Activated CD4-positive, alpha-beta memory T cell treated with anti-CD3 and anti-CD28 coated beads, Interleukin-2, amount 10 ng/mL, durations not matched to agents 7 days and 5 days (primary cell): ENCODE measurements around the gene DTNB. TPM values are rescaled to one million over a fixed set of nuclear protein-coding genes. Genes with fewer than 3 reads are reported as not detected.
A peak's percentile ranks its signal among the peaks of the same experiment; 100 is the strongest.

Experiments used
- CTCF ChIA-PET: fragments of 350-600 bp; sonication (Branson Sonifier 250); formaldehyde crosslinking; loops from one replicate; lab custom pipeline; 2021; ENCODE audit warnings: antibody characterized with exemption, inconsistent platforms; lab: Charles Lee
- POLR2A ChIA-PET: fragments of 350-600 bp; sonication (Branson Sonifier 250); formaldehyde crosslinking; loops from one replicate; lab custom pipeline; 2021; ENCODE audit warnings: antibody characterized with exemption; lab: Charles Lee
- DNase-seq: peaks from one replicate; pipeline ENCODE4 v3.0.0-alpha.2; 2020
- H3K27ac Mint-ChIP-seq: one replicate; pipeline ENCODE4 v1.8.0; 2021; ENCODE audit warnings: mild to moderate bottlenecking, mixed read lengths
- H3K27me3 Mint-ChIP-seq: one replicate; pipeline ENCODE4 v1.8.0; 2021; ENCODE audit warnings: mixed read lengths
- H3K36me3 Mint-ChIP-seq: one replicate; pipeline ENCODE4 v1.8.0; 2021; ENCODE audit warnings: low read depth, mixed read lengths
- H3K4me1 Mint-ChIP-seq: one replicate; pipeline ENCODE4 v1.8.0; 2021; ENCODE audit warnings: mixed read lengths
- H3K4me3 Mint-ChIP-seq: one replicate; pipeline ENCODE4 v1.8.0; 2021; ENCODE audit warnings: mild to moderate bottlenecking, mixed read lengths
- H3K9me3 Mint-ChIP-seq: one replicate; pipeline ENCODE4 v1.8.0; 2021; ENCODE audit warnings: mixed read lengths
- total RNA-seq, 2 experiments: library from RNA; stranded (reverse); gene quantifications; one replicate each; pipeline ENCODE4 v1.2.3, GENCODE V29; 2021

Gene DTNB
- total RNA-seq, 2 experiments from 2014 or later = 27.0 to 29.8 TPM

DNA sequence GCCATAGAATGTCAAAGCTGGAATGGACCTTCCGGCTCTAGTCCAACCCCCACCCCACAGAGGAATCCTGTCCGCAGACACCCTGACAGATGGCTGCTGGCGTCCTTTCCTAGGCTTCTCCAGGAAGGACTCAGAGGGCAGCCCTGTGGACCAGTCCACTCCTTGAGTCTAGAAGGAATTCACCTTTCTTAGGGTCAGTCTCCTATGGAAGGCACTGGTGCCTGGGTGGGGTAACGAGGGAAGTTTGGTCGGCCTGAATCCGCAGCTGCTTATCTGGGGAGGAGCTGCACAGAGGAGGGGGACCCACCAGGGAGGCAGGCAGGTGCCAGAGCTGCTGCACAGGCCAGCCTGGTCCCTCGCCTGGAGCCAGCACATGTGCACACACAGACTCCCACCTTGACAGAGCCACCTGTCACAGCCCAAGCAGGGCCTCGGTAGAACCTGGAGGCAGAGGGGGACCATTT, 334.1 kb downstream of the DTNB start:
- ChIA-PET POLR2A (interaction anchor here (1.1 to 2.3 kb wide), 4 partner anchors 16 to 63 kb away, joined by 4 to 10 read pairs (median 6); no protein-coding TSS in a partner anchor), CTCF (no interaction called here)
- Mint-ChIP-seq H3K4me1 (peaks cover 43% of the 10 kb centered on the region), H3K27me3 (no peaks in the 10 kb centered on the region), H3K27ac (no peak overlapping the region), H3K4me3 (peak overlapping the region; percentile 60), H3K9me3 (no peaks in the 10 kb centered on the region), H3K36me3 (no peaks in the 10 kb centered on the region)
- no peak for DNase-seq

DNA sequence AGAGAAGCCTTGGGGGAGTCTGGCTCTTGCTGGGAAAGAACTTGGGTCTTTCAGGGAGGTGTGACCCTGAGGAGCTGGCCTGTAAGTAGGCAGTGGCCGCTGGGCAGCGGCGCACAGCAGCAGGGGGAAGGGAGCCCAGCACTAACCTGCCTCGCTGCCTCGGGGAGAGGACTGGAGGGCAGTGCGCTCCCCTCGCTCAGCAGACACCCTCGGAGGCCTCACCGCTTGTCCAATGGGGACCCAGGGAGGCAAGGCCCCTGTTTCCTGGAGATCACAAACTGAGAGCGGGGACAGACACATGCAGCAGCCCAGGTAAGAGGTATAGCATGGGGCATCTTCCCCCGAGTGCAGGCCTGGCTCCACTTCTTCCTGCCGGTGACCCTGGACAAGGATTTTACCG, 335.0 kb downstream of the DTNB start:
- POLR2A ChIA-PET = interaction anchor here (1.0 to 1.7 kb wide), 4 partner anchors 16 to 62 kb away, joined by 3 to 5 read pairs (median 4); no protein-coding TSS in a partner anchor
- CTCF ChIA-PET = interaction anchor here (1.2 to 1.9 kb wide), 2 partner anchors 24 to 29 kb away, joined by 5 to 11 read pairs; no protein-coding TSS in a partner anchor
- peaks cover 49% of the 10 kb centered on the region for H3K4me1 Mint-ChIP-seq
- no peaks in the 10 kb centered on the region for H3K36me3 Mint-ChIP-seq
- no peak overlapping the region for H3K27ac Mint-ChIP-seq
- H3K27me3 Mint-ChIP-seq = no peaks in the 10 kb centered on the region
- no peak overlapping the region for H3K4me3 Mint-ChIP-seq
- no peak for DNase-seq
- no peaks in the 10 kb centered on the region for H3K9me3 Mint-ChIP-seq

DNA sequence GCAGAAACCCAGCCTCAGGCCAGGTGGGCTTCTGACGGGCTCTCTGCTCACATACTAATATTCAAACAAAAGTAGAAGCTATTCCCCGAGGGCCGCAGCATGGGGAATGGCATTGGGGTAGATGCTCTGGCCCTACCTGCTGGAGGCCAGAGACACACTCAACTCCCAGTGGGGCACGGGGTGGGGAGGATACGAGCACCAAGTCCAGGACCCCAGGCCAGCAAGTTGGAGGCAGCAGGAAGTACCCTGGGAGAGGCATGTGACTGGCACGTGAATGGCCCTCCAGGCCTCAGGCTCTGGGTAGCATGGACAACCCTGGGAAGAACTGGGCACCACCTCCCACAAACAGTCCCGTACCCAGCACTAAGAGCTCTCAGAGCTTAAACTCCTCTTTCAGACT, 335.5 kb downstream of the DTNB start:
- Mint-ChIP-seq H3K4me1 (peaks cover 51% of the 10 kb centered on the region), H3K36me3 (no peaks in the 10 kb centered on the region), H3K9me3 (no peaks in the 10 kb centered on the region), H3K27ac (no peak overlapping the region), H3K4me3 (no peak overlapping the region), H3K27me3 (no peaks in the 10 kb centered on the region)
- POLR2A ChIA-PET = interaction anchor here (1.0 to 1.7 kb wide), 5 partner anchors 15 to 61 kb away, joined by 3 to 5 read pairs (median 4); no protein-coding TSS in a partner anchor
- CTCF ChIA-PET = interaction anchor here (1.2 to 1.9 kb wide), 4 partner anchors 25 to 847 kb away, joined by 3 to 11 read pairs (median 4); no protein-coding TSS in a partner anchor
- DNase-seq = no peak

DNA sequence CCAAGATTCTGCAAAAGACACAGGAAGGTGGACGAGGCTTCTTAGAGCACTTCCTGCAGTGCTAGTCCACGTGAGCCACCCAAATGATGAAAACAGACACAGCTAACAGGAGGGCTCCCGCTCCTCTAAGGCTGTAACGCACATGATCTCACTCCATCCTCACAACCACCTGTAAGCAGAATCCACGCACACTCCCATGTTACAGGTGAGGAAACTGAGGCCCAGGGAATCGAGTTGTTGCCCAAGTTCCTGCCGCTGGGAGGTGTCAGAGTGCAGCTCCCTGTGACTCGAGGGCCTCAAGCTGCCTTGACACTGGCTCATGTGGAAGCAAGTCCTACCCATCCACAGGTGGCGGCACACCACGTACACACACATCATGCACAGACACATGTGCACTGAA, 336.1 kb downstream of the DTNB start:
- DNase-seq = no peak
- Mint-ChIP-seq H3K27me3 (no peaks in the 10 kb centered on the region), H3K27ac (peak overlapping the region; percentile 2), H3K4me1 (peaks cover 51% of the 10 kb centered on the region), H3K9me3 (no peaks in the 10 kb centered on the region), H3K36me3 (no peaks in the 10 kb centered on the region), H3K4me3 (no peak overlapping the region)
- POLR2A ChIA-PET = interaction anchor here (1.0 to 4.6 kb wide), 5 partner anchors 14 to 39 kb away, joined by 3 to 26 read pairs (median 5); no protein-coding TSS in a partner anchor
- CTCF ChIA-PET = interaction anchor here (1.2 to 2.2 kb wide), 6 partner anchors 23 to 847 kb away, joined by 3 to 11 read pairs (median 4); no protein-coding TSS in a partner anchor

DNA sequence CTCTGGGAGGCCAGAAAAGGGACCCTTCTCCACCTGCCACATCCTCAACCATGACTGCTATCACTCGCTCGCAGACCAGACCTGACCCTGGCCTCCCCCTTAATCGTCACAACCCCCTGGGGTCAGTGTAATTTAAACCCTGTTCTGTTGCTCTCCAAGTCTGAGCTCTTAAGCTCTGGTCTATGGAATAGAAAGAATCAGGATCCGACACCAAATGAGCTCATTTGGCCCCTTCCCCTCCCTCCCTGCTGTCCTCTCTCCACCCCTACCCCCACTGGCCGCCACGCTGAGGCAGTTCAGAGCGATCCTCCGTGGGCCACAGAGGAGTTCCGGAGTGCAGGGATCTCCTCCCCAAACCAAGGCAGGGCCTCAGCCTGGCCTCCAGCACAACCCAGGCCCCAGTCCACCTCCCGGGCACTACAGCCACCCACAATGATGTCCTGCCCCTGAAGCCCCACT, 337.0 kb downstream of the DTNB start:
- Mint-ChIP-seq H3K4me3 (no peak overlapping the region), H3K27me3 (no peaks in the 10 kb centered on the region), H3K36me3 (no peaks in the 10 kb centered on the region), H3K4me1 (peaks cover 56% of the 10 kb centered on the region), H3K27ac (no peak overlapping the region), H3K9me3 (no peaks in the 10 kb centered on the region)
- ChIA-PET POLR2A (interaction anchor here (1.0 to 4.6 kb wide), 7 partner anchors 13 to 63 kb away, joined by 3 to 26 read pairs (median 4); no protein-coding TSS in a partner anchor), CTCF (interaction anchor here (1.3 to 2.2 kb wide), 5 partner anchors 22 to 60 kb away, joined by 4 to 11 read pairs (median 7); no protein-coding TSS in a partner anchor)
- no peak for DNase-seq

DNA sequence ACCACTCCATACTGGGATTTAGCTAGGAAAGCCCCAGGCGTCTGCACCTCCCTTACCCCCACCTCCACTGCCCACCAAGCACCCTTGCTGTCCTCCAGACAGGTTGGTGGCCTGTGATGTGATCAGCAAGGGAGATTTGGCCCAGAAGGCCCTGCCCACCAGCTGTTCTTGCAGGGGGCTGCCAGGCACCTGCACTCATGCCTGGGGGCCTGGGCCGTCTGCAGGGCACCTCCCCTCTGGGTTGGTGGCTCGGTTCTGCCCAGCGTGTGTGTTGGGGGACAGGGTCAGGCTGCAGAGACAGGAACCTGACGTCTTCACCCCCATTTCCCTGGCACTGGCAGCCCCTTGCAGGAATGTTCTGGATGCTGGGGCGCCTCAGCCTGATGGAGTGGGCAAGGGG, 337.4 kb downstream of the DTNB start:
- CTCF ChIA-PET = interaction anchor here (1.3 to 2.2 kb wide), 4 partner anchors 21 to 60 kb away, joined by 4 to 7 read pairs (median 6); no protein-coding TSS in a partner anchor
- no peaks in the 10 kb centered on the region for H3K9me3 Mint-ChIP-seq

DNA sequence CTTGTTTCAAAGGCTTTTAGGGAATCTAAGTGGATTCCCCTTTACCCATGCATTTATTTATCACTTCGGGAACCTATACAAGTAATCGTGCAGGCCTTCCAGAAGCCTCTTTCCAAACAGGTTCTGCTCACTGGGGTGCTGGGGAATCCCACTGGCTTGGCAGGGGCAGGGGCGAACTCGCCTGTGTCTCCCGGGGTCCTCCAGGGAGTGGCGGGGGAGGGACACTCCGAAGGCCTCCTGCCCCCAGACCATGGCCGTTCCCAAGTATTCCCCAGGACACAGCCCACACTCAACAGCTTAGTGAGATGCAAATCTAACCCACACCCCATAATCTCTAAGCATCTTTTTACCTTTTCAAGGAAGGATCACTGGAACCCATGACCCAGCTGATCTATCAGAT, 338.2 kb downstream of the DTNB start:
- peaks cover 56% of the 10 kb centered on the region for H3K4me1 Mint-ChIP-seq
- no peak overlapping the region for H3K4me3 Mint-ChIP-seq
- DNase-seq = no peak
- ChIA-PET CTCF (interaction anchor here (1.3 to 2.2 kb wide), 3 partner anchors 21 to 27 kb away, joined by 5 to 7 read pairs (median 7); no protein-coding TSS in a partner anchor), POLR2A (interaction anchor here (1.0 to 4.6 kb wide), 5 partner anchors 12 to 59 kb away, joined by 3 to 26 read pairs (median 6); no protein-coding TSS in a partner anchor)
- no peaks in the 10 kb centered on the region for H3K36me3 Mint-ChIP-seq
- H3K27me3 Mint-ChIP-seq = no peaks in the 10 kb centered on the region
- no peak overlapping the region for H3K27ac Mint-ChIP-seq
- H3K9me3 Mint-ChIP-seq = no peaks in the 10 kb centered on the region

More for the DNA sequence above, 337.4 kb downstream of the DTNB start:
- POLR2A ChIA-PET = interaction anchor here (1.0 to 4.6 kb wide), 6 partner anchors 13 to 62 kb away, joined by 3 to 26 read pairs (median 4); no protein-coding TSS in a partner anchor
- no peaks in the 10 kb centered on the region for H3K36me3 Mint-ChIP-seq
- no peaks in the 10 kb centered on the region for H3K27me3 Mint-ChIP-seq
- peaks cover 56% of the 10 kb centered on the region for H3K4me1 Mint-ChIP-seq
- no peak overlapping the region for H3K27ac Mint-ChIP-seq
- DNase-seq = no peak
- H3K4me3 Mint-ChIP-seq = no peak overlapping the region

DNA sequence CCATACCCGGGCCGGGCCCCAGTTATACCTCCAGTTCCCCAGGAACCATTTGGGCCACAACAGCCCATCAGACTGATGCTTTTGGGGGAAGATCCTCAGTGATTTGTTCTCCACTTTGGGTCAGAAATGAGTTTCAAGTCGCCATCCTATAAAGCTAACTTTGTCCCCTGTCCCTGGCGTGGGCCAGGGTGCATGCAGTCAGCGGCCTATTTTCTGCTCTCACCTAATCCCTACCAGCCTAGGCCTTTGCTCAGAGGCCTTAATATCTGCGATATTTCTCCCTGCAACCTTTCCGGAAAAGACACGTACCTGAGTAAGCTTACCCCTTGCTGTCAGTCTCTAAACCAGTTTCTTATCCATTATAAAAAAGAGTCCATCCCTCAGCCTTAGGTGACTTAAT, 338.9 kb downstream of the DTNB start:
- H3K4me1 Mint-ChIP-seq = peaks cover 56% of the 10 kb centered on the region
- H3K4me3 Mint-ChIP-seq = no peak overlapping the region
- no peaks in the 10 kb centered on the region for H3K9me3 Mint-ChIP-seq
- ChIA-PET CTCF (interaction anchor here (1.0 to 1.6 kb wide), 3 partner anchors 25 to 42 kb away, joined by 3 to 12 read pairs (median 5); no protein-coding TSS in a partner anchor), POLR2A (interaction anchor here (1.0 to 4.6 kb wide), 4 partner anchors 13 to 40 kb away, joined by 4 to 26 read pairs (median 6); no protein-coding TSS in a partner anchor)
- DNase-seq = no peak
- H3K27ac Mint-ChIP-seq = peak overlapping the region; percentile 51
- peaks cover 3% of the 10 kb centered on the region for H3K36me3 Mint-ChIP-seq
- no peaks in the 10 kb centered on the region for H3K27me3 Mint-ChIP-seq

DNA sequence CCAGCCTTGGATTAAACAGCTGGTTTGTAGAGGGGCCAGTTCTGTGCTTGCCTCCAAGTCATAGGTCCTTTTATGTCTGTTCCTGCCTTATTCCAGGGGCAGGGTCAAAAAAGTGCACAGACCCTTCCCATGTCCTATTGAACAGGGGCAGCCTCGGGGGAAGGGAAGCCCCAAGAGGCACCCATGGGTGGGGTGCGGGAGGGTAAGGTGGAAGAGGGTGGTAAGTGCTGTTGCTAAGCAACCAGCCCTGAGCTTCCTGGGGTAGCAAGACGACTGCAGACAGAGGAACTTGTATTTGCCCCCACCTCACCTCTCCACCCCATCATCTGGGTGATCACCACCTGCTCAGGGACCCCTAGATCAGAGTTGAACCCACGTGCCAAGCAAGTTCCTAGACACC, 339.4 kb downstream of the DTNB start:
- Mint-ChIP-seq H3K27me3 (no peaks in the 10 kb centered on the region), H3K36me3 (peaks cover 3% of the 10 kb centered on the region), H3K4me1 (peaks cover 54% of the 10 kb centered on the region), H3K9me3 (no peaks in the 10 kb centered on the region), H3K27ac (no peak overlapping the region), H3K4me3 (no peak overlapping the region)
- CTCF ChIA-PET = interaction anchor here (1.0 to 1.6 kb wide), 3 partner anchors 24 to 42 kb away, joined by 3 to 12 read pairs (median 5); no protein-coding TSS in a partner anchor
- POLR2A ChIA-PET = interaction anchor here (1.0 to 4.6 kb wide), 4 partner anchors 12 to 39 kb away, joined by 4 to 26 read pairs (median 6); no protein-coding TSS in a partner anchor
- DNase-seq = no peak

DNA sequence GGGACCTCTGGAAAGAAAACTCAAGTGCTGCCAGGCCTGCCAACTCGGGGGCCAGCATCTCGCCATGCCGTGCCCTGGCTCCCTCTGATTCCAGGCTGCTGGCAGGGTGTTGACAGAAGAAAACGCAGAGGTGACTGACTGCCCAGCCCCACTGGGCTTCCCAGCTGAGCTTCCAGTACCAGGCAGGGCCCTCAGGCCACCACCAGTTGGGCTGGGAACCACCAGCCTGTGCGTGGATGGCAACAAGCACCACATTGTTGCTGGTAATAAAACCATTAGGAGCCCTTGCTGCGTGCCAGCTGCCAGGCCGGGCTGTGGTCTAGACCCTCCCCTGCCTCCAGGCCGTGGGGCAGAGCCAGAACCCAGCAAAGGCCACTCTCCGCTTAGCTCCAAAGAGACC, 340.8 kb downstream of the DTNB start:
- ChIA-PET CTCF (interaction anchor here (1.5 kb wide), 1 partner anchor 10 kb away, joined by 4 read pairs; the partner anchor contains the start of gene DNMT3A), POLR2A (interaction anchor here (0.5 to 4.6 kb wide), 7 partner anchors 9 to 30 kb away, joined by 3 to 26 read pairs (median 5); no protein-coding TSS in a partner anchor)
- Mint-ChIP-seq H3K27ac (no peak overlapping the region), H3K4me1 (peaks cover 42% of the 10 kb centered on the region), H3K4me3 (no peak overlapping the region), H3K9me3 (peaks cover 4% of the 10 kb centered on the region), H3K27me3 (no peaks in the 10 kb centered on the region), H3K36me3 (peaks cover 7% of the 10 kb centered on the region)
- no peak for DNase-seq

DNA sequence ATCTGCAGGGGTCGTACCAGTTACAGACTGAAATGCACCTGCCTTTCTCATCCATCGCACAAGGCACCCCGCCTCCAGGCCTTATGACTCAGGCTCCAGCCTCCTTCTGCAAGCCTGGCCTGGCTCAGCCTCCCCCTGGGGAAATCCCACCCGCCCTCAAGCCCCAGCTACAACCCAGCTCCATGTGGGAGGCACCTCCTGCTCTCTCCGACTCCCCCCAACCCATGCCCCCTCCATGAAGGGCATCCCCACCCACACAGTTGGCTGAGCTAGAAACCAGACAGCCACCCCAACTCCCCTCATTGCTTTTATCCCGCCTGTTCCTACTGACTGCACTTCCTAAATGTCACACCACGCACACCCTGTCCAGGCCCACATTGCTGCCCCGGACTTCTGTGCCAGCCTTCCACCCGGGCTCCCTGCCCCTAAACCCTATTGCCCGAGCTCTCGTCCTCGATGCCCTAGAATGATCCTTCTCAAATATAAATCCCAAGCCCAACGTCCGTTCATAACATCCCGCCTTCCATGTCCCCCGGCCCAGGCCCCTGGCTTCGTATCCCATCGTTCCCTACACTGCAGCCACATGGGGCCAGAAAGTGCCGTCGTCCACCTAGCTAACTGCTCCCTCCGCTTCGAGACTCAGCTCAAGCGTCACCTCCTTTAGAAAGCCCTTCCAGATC, 341.6 kb downstream of the DTNB start:
- Mint-ChIP-seq H3K27me3 (no peaks in the 10 kb centered on the region), H3K4me1 (peaks cover 34% of the 10 kb centered on the region), H3K4me3 (no peak overlapping the region), H3K36me3 (peaks cover 14% of the 10 kb centered on the region), H3K9me3 (peaks cover 12% of the 10 kb centered on the region), H3K27ac (no peak overlapping the region)
- DNase-seq = no peak
- CTCF ChIA-PET = interaction anchor here (1.0 kb wide), 1 partner anchor 22 kb away, joined by 3 read pairs; no protein-coding TSS in a partner anchor
- POLR2A ChIA-PET = interaction anchor here (0.5 to 2.5 kb wide), 4 partner anchors 8 to 23 kb away, joined by 3 to 7 read pairs (median 4); no protein-coding TSS in a partner anchor

DNA sequence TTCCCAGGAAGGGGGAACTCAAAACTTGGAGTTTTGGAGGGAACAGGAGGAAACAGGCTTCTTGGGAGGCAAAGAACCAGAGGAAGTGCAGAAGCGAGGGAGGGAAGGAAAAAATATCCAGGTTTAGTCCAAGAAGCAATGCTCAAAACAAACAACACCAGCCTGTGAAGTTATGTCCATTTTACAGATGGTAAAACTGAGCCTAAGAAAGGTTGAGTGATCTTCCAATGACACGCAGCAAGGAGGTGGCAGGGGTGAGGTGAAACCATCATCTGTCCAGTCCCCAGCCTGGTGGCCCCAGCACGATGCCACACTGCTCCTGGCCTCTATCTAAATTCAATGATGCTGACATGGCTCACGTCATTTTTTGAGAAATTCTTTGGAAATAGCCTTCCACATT, 342.4 kb downstream of the DTNB start:
- H3K27ac Mint-ChIP-seq = no peak overlapping the region
- no peaks in the 10 kb centered on the region for H3K27me3 Mint-ChIP-seq
- peaks cover 23% of the 10 kb centered on the region for H3K36me3 Mint-ChIP-seq
- no peak overlapping the region for H3K4me3 Mint-ChIP-seq
- no peak for DNase-seq
- ChIA-PET POLR2A (interaction anchor here (1.5 to 2.5 kb wide), 2 partner anchors 9 to 16 kb away, joined by 3 to 7 read pairs; no protein-coding TSS in a partner anchor), CTCF (interaction anchor here (1.4 kb wide), 1 partner anchor 31 kb away, joined by 4 read pairs; no protein-coding TSS in a partner anchor)
- H3K9me3 Mint-ChIP-seq = peaks cover 21% of the 10 kb centered on the region
- peaks cover 31% of the 10 kb centered on the region for H3K4me1 Mint-ChIP-seq
